ENCODE results near the gene CGNL1.

CGNL1 gene

DNA sequence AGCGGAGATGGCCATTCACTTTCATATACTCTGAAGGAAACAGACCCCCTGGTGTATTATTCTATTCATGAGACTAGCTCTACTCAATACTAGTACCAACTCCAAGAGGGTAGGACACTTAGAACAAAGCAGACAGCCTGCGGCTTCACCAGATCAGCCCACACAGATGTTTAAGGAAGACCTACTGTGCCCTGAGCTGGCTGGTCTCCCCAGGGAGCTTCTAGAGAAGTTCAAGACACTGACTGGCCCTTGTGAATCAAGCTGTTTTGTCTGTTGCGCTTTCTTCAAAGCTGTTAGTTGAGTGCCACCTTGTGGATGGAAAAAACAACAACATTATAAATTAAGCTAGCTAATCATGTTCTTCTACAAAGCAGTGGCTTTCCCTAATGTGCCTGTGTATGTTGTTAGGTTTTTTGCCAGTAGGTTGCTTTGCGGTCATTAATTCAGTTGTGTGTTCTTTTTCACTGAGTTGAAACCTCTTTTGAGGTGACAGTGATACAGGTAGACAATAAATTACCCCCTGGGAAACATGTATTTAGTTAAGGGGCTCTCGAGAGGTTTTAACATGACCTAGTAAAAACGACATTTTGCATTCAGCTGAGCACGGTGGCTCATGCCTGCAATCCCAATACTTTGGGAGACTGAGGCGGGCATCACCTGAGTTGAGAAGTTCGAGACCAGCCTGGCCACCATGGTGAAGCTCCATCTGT lies 151.2 kb downstream of the CGNL1 start:
- DNase-seq: peak in 1 of 5 experiments; percentile 58

DNA sequence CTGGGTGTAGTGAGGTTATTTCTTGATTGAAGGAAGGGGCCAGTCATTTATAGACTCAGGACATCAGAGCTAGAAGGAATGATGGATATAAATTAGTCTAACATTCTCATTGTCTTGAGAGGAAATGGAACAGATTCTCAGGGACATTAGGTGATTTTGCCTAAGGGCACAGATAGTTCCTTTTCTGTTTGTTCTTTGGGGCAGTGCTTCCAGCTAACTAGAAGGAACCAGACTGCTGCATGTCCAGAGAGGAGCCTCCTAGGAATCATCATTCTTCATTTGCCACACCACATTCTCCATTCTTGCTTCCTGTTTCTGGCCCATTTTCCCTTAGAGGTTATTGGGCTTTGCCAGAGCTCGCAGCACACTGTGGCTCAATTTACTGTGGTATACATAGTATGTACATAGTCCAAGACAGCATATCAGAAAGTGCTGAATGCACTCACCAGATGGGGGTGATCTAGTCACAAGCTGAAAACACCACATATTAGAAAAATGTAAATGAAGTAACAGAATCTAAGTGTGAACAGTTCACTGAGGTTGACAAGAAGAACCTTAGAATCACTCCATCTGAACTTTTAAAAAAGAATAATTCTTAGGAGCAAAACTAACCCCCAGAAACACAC lies 152.7 kb downstream of the CGNL1 start:
- DNase-seq: no peak

DNA sequence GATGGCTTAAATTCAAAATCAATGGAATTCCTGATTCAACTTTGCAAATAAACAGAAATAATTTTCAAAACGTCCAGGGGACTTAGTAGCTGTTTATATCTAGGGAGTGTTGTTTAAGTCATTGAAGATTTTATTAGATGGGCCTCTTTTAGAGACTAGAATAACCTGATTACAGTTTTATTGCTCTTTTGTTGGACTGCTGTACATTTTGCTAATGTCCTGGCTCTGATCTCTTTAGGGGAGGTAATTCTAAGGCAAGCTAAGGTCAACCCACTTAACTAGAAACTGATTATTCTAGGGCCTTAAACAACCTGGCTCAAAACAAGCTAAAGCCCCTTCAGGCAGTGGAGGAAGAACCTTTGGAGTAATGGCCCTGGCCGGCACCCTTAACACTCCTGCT lies 153.4 kb downstream of the CGNL1 start:
- DNase-seq: no peak

DNA sequence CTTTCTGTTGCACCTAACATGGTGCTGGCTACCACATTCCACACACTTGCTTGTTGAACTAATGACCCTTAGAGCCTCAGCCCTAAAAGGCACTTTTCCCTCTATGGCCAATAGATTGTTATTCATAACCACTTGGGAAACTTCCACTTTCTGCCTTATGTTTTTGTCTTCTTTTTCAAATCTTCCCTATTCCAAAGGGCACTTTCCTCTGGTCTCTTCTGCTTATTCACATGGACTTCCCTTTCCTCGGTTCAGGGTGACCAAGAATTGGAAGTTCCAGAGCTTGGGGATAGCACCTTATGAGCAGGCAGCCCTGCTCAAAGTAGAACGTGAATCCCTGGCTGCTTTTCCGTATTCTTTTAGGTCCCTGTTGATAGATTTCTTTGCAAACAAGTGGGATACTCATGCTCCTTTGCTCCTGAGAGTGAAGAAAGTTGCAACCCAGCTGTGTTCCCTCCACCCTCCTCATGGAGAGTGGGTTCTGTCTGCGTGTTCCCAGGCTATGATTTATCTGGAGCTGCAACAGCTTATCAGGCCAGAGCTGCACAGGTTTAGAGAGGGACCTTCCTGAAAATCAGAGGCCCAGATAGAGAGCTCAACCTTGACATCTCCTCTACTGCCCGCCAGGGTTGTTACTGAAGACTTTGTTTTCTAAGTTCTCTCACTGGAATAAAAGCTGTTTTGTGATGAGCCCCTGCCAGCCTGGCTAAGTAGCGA lies 156.6 kb downstream of the CGNL1 start:
- no peak for DNase-seq

DNA sequence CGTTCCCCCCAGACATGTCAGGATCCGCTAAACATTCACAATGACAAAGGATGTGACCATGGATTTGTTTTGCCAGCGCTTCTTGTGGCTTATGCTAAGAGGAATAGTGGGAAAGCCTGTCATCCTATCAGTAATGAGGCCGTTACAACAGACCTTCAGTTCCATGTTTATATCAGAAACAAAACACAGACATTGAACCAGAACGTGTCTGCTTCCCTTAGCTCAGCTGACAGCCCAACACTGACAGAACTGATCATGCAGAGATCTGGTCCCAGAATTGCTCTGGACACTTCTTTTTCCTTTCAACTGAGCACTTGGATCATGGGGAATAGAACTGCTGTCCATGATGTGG lies 157.1 kb downstream of the CGNL1 start:
- no peak for DNase-seq

DNA sequence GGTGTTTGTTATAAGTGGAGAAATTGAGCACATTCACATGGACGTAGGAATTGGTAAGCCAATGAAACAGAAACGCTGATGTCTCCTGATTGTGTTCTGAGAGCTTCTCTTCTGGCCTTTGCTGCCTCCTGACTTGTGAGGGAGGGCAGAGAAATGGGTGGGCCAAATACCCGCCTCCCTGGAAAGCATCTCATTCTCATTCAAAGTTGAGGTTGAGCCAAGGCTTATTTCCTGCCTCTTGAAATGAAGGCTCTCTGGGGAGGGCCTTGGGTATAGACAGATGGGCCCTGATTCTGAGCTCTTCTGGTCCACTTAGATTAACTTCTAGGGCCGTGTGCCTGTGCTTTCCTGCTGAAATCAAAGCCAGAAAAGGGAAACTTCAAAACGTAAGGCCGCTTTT lies 158.0 kb downstream of the CGNL1 start:
- DNase-seq: no peak

DNA sequence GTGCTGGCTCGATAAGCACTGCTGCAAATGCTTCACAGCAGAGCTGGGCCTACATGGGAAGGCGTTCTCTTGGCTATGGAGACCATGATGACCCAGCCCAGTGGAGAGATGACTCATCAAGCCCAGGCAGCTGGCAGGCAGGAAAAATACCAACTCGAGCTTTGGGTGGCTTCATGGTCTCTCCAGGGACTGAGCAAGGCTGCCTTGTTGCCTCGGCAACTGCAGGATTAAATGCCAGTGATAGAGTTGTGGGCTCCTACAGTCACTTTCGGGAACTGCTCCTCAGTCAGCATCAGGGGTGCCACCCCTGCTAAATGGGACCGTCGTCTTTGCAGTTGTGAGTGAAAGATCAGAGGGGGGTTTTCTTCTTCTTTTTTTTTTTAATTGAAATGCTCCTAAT lies 160.8 kb downstream of the CGNL1 start:
- DNase-seq: no peak

DNA sequence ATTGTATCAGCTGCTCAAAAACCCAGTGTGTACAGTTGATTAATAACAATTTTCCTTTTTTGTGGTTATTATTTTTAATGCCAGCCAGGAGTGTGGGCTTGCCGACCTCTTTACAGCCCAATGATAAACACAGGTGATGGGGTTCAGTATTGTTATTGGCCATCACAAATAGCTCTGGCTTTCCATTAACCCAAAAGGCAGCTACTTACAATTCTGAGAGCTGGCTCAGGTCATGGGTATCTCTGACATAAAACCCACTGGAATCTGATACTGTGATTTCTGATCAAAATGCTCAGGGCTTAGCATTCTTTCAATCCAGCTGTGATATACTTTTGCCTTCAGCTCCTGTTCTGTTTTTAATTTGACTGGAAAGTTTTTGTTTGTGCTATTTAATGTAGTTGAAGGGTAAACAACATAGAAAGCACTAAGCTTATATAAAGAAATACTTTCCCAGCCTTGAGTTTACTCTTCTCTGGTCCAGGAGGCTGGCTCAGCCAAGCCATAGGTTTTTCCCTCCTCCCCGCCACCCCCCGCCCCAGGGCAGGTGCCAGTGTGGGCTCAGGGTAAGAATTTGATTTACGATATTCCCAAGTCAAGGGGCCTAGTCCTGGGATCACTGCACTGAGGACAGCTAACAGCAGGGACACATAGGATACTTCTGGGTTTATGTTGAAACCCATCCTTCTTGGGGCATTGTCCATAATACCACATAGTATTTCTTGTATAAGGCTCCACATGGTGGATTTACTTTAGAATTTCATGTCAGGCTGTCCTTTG lies 161.4 kb downstream of the CGNL1 start:
- DNase-seq: no peak

DNA sequence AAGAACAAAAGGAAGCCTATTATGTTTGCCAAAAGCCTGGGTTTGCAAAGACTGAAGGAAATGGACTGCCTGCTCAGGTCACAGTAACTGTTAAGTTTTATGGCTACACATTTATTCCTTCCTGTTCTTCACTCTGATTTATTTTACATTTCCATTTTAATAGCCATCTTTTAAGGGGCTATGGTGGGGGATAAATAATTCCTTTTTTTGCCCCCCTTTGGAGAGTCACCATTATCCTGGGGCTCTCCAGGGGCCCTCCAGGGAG lies 161.9 kb downstream of the CGNL1 start:
- no peak for DNase-seq

DNA sequence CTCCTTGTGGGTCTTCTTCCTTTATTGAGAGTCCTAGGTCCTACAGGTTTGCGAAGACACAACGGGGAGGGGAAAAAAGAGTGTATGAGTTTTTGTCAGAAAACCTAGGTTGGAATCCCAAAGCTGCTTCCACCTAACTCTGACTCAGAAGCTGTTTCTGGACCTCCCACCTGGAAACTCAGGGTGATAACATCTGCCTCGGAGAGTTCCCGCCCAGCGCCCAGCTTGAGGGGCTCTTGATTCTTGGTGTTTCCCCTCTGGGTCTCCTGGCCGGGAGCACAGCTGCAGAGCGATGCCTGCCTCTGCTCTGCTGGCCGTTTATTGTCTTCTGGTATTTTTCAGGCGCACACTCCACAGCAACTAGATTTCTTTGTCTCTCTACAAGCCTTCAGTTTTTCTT lies 162.5 kb downstream of the CGNL1 start:
- DNase-seq: no peak

DNA sequence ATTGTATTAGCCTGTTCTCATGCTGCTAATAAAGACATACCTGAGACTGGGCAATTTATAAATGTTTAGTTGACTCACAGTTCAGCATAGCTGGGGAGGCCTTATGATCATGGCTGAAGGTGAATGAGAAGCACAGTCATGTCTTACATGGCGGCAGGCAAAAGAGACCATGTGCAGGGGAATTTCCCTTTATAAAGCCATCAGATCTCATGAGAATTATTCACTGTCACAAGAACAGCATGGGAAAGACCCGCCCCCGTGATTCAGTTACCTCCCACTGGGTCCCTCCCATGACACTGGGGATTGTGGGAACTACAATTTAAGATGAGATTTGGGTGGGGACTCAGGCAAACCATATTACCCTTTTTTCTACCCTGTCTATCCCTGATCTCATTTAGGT lies 163.9 kb downstream of the CGNL1 start:
- DNase-seq: peak in 1 of 5 experiments; percentile 8

DNA sequence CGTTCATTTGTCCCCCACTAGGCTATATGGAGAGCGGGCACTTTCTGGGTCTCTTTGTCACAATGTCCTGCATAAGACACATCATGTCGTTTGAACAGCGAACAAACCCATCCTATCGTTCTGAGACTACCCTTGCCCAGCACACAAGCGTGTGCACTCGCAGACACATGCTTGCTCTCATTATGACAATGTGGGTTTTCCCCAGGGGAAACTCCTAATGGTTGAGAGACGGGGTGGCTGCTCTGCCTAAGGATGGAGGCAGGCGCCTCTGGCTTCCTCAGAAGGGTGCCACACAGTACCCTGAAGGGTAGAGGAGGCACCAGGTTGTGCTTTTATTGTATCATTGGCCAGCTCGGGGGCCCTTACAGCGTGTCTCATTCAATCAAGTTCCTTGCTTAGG lies 164.4 kb downstream of the CGNL1 start:
- peak in 1 of 5 experiments; percentile 68 for DNase-seq

DNA sequence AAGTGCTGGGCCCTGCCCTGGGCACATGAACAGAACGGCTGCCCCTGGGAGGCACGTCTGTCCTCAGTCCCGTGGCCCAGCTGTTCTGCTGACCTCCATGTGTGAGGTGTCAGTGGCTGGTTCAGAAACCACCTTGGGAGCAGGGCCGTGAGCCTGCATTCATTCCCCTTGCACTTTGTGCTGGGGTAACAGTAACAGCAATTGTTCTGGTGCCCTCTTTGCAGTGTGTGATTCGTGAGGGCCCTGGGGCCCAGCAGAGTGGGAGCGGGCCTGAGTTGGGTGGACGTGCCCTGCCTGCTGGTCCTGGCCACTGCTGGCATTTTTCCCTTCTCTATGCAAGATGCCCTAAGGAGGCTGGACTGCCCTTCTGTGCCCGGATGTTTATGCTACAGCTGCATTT lies 165.0 kb downstream of the CGNL1 start:
- no peak for DNase-seq

DNA sequence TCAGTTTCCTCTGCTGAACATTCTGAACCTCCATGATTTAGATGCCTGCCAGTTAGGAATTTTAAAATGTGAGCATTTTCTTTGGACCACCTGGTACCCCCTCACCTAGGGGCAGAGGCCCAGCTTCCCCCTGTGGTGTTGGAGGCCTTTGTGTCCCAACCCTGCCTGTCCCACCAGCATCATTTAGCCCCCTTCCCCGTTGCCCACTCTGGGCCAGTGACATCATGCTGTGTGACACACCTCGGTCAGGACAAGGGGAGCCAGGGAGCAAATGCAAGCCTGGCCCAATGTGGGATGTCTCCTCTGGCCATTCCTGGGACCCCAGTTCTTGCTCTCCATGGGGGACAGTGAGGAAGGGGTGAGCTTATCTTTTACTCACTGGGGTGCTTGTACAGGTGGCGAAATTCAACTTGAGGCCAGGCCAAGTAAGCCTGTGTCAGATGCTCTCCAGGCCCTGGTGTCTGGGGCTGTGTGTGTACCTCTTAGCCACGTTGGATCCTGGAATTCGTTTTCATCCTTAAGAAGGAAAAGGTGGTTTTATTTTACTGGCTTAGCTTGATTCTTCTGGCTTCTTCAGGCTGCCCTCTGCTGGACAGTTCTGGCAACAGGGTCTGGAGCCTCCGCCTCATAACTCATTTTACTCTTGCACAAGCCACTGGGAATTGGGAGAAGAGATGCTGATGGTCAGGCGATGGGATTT lies 165.7 kb downstream of the CGNL1 start:
- DNase-seq: no peak

DNA sequence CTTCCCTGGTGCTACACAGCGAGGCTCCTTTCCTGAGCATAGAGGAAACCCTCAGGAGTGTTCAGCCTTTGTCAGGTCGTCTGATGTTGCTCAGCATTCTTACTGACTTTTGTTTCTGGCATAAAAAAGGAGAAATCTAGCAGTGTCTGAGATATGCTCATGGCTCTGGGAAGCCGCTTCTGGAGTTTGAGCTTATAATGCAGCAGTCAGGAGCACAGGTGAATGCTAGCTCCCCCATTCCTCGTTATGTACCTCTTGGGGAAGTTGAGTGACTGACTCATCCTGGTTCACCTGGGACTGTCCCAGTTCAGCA lies 166.2 kb downstream of the CGNL1 start:
- no peak for DNase-seq

DNA sequence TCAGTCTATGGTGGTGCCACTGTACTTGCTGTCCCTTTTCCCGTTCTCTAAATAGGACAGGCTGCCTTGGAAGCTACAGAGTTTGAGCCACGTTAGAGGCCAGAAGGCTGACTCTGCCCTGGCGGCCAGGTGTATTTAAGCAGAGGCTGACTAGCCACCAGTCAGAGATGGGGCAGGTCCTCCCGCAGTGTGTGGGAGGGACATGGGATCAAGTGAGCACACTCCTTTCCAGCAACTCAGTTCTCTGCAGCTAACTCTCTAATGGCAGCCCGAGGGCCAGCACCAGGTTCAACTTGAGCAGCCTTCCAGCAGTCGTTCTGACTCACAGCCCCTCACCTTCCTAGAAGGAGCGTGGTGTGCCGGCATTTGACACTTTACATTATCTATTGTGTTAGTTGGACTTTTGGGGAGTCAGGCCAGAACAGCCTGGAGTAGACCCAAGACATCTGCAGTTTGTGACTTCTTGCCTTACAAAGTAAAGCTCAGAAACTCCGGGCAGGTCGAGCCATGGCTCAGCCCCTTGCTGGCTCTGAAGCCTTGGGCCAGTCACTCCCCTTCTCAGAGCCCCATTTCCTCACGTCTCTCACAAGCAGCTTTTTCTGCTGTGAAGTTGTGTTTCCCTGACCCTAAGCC lies 168.7 kb downstream of the CGNL1 start:
- no peak for DNase-seq

DNA sequence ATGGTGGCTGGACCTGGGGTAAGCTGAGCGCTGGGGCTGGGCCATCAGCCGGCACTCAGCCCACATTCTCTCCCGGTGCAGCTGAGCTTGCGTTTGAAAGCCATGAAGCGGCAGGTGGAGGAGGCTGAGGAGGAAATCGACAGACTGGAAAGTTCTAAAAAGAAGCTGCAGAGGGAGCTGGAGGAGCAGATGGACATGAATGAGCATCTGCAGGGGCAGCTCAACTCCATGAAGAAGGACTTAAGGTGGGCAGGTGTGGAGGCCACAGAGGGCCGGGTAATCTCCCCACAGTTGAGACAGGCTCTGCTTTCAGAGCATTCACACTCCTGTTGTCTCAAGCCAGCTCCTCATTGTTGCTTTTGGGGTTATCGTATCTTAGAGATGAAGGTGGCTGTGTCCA lies 169.7 kb downstream of the CGNL1 start:
- no peak for DNase-seq

DNA sequence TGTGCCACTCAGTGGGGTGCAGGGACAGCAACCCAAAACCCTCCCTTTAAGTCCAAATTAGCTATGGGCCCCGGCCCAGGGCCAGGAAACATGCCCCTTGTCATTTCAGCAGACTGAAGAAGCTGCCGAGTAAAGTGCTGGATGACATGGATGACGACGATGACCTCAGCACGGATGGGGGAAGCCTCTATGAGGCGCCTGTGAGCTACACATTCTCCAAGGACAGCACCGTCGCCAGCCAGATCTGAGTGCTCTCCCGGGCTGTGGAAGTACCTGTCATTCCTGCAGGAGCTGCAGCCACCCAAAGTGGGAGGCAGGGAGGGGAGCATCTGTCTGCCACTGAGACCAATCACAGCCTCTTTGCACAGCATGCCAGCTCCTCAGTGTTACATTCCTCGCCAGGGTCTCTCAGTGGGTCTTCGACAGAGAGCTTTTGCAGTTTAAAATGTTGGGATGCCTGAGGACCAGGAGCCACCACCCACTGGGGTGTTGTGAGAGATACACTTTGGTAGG lies 171.0 kb downstream of the CGNL1 start:
- no peak for DNase-seq

DNA sequence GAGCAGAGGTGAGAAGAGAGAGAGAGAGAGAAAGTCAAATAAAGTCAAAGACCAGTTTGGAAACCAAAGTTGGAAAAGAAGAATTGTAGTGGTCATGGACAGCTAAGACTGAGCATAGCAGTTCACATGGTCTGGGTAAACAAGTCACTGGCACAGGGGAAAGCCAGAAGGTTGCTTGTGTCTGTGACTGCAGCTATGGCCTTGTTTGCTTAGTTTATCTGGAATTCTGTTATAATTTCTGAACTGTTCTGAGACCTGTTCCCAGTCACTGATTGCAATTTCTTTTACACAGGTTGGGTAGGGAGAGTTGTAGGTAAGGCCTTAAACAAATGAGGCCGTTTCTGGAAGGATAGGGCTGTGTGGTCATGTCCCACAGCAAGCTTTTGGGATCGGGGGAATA lies 172.0 kb downstream of the CGNL1 start:
- DNase-seq: no peak

DNA sequence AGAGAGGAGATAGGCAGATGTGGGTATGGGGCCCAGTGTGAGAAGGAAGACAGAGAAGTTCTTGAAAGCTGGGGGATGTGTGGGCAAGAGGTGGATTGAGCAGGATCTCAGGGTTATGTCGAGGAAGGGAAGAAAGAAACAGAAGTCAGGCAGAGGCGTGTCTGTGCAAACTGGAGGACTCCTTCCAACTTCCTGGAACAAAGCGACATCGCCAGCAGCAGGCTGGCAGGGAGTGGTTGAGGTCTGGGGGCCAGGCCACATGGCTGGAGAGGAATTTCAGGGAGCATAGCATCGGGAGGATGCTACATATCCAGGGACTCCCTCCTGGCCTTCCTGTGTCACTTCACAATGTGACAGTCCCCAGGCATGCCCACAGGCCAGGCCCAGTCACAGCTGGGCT lies 172.5 kb downstream of the CGNL1 start:
- no peak for DNase-seq

DNA sequence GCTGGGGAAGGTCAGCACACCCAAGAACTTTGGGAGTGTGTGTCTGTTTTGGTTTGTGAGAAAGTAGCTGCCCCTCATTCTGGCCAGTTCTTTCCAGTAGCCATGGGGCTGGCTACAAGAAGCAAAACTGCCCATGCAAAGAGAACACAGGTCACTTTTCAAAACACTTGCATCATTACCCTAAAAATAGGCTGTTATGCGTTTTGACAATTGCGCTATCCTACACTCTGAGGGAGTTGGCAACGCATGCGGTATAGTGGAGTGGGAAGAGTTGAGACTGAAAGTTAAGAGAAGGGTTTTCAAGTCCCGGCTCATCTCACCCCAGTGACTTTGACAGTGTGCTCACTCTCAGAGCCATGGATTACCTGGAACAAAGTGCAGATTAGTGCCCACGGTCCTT lies 173.6 kb downstream of the CGNL1 start:
- no peak for DNase-seq

DNA sequence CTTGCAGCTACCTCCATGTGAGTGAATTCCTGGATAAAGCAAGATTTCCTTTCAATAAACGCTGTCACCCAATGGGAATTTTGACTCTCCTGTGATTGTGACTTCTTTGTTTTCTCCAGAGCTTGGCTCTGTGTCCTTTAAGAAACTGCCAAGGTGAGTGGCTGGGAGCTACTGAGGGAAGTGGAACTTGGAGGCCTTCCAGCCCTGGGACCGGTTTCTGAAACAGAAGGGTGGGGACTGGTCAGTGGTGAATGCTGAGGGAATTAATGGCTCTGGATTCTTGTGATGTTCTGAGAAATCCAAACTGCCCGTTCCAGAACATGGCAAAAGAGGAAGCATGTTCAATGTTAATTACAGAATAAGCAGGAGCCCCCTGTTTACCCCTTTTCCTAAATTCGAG lies 174.3 kb downstream of the CGNL1 start:
- no peak for DNase-seq

Measured in T-helper 2 cell (primary cell).